Loucy (cell line): ENCODE data around the gene POLA1.

ENCODE experiments used
- H2AFZ ChIP-seq: fragments of 200-600 bp; sonication (generic); 2 replicates; pipeline ENCODE4 v1.6.0; 2016; ENCODE audit warnings: antibody characterized with exemption, mild to moderate bottlenecking, low read length, moderate library complexity
- H3F3A ChIP-seq: fragments of 200-600 bp; 2 replicates; pipeline ENCODE4 v1.6.0; 2016; ENCODE audit warnings: antibody characterized with exemption, low read depth, mild to moderate bottlenecking
- H3K27me3 ChIP-seq: fragments of 200-600 bp; sonication (generic); 2 replicates; pipeline ENCODE4 v1.6.1; 2014; ENCODE audit warnings: low read length, mild to moderate bottlenecking; ENCODE audit not compliant: insufficient read depth, poor library complexity, severe bottlenecking
- H3K36me3 ChIP-seq: fragments of 200-600 bp; sonication (generic); 2 replicates; pipeline ENCODE4 v1.6.1; 2016; ENCODE audit warnings: low read length; ENCODE audit not compliant: insufficient read depth
- H3K4me1 ChIP-seq: fragments of 200-600 bp; sonication (generic); 2 replicates; pipeline ENCODE4 v1.5.1; 2014; ENCODE audit warnings: low read length, mild to moderate bottlenecking; ENCODE audit not compliant: insufficient read depth, poor library complexity, severe bottlenecking
- H3K4me2 ChIP-seq: fragments of 200-600 bp; sonication (generic); 2 replicates; pipeline ENCODE4 v1.6.0; 2014; ENCODE audit warnings: antibody characterized with exemption, low read length, low read depth, mild to moderate bottlenecking; ENCODE audit not compliant: poor library complexity, severe bottlenecking
- H3K4me3 ChIP-seq: fragments of 200-600 bp; sonication (generic); 2 replicates; pipeline ENCODE4 v1.5.1; 2014; ENCODE audit warnings: low read length, mild to moderate bottlenecking, mixed read lengths; ENCODE audit not compliant: poor library complexity, severe bottlenecking
- H3K79me2 ChIP-seq: fragments of 200-600 bp; sonication (generic); 2 replicates; pipeline ENCODE4 v1.6.1; 2014; ENCODE audit warnings: low read length; ENCODE audit not compliant: insufficient read depth
- H3K9ac ChIP-seq: fragments of 200-600 bp; sonication (generic); 2 replicates; pipeline ENCODE4 v1.6.0; 2014; ENCODE audit warnings: mild to moderate bottlenecking, low read depth, low read length, moderate library complexity; ENCODE audit not compliant: poor library complexity, severe bottlenecking
- H3K9me2 ChIP-seq: fragments of 200-600 bp; sonication (generic); replicated peaks from 2 replicates; pipeline ENCODE4 v1.6.1; 2016; ENCODE audit warnings: low read depth, low read length, mixed read lengths
- H3K9me3 ChIP-seq: fragments of 200-600 bp; sonication (generic); 2 replicates; pipeline ENCODE4 v1.6.1; 2014; ENCODE audit warnings: mild to moderate bottlenecking, antibody characterized with exemption, low read length, low read depth; ENCODE audit not compliant: insufficient read depth
- H4K20me1 ChIP-seq: fragments of 200-600 bp; sonication (generic); 2 replicates; pipeline ENCODE4 v1.6.0; 2014; ENCODE audit warnings: antibody characterized with exemption, low read length, mild to moderate bottlenecking; ENCODE audit not compliant: insufficient read depth, poor library complexity, severe bottlenecking
- CTCF ChIP-seq: fragments of 200-600 bp; sonication (generic); conservative IDR thresholded peaks from 2 replicates; pipeline ENCODE4 v1.5.1; 2014; ENCODE audit warnings: mild to moderate bottlenecking, antibody characterized with exemption, low read length
- EZH2phosphoT487 ChIP-seq: fragments of 200-600 bp; IDR thresholded peaks from 2 replicates; pipeline ENCODE4 v1.6.1; 2018; ENCODE audit warnings: antibody characterized with exemption, mild to moderate bottlenecking, moderate library complexity, borderline replicate concordance

POLA1 gene

GRCh38 chrX:24720036-24720435 lies 26.3 kb downstream of the POLA1 start:
- no peaks in the 10 kb centered on the region for H3K4me1 ChIP-seq
- H4K20me1 ChIP-seq, result no peaks in the 10 kb centered on the region
- H3K9ac ChIP-seq, result no peak overlapping the region
- H3K4me2 ChIP-seq, result no peak overlapping the region
- H3K9me3 ChIP-seq, result no peaks in the 10 kb centered on the region
- no peak overlapping the region for H3K4me3 ChIP-seq
- no peaks in the 10 kb centered on the region for H3F3A ChIP-seq
- H3K79me2 ChIP-seq, result no peaks in the 10 kb centered on the region
- H3K27me3 ChIP-seq, result no peaks in the 10 kb centered on the region
- TF ChIP-seq EZH2phosphoT487 (no peak), CTCF (no peak)
- peaks cover 68% of the 10 kb centered on the region; the same call in 1 of the 2 replicates for H3K36me3 ChIP-seq
- H3K9me2 ChIP-seq, result no peaks in the 10 kb centered on the region
- no peak overlapping the region for H2AFZ ChIP-seq

GRCh38 chrX:24728530-24728929 lies 34.8 kb downstream of the POLA1 start:
- Histone ChIP-seq H3K4me3 (no peak overlapping the region), H3K4me2 (no peak overlapping the region), H2AFZ (no peak overlapping the region), H4K20me1 (no peaks in the 10 kb centered on the region), H3K9ac (no peak overlapping the region), H3F3A (no peaks in the 10 kb centered on the region), H3K36me3 (peaks cover 56% of the 10 kb centered on the region; the same call in 1 of the 2 replicates), H3K9me3 (no peaks in the 10 kb centered on the region), H3K27me3 (no peaks in the 10 kb centered on the region), H3K4me1 (no peaks in the 10 kb centered on the region), H3K9me2 (no peaks in the 10 kb centered on the region), H3K79me2 (no peaks in the 10 kb centered on the region)
- no peak for TF ChIP-seq CTCF
- TF ChIP-seq EZH2phosphoT487, result no peak

- Histone ChIP-seq H3K36me3 (peaks cover 29% of the 10 kb centered on the region; the same call in 1 of the 2 replicates), H4K20me1 (no peaks in the 10 kb centered on the region), H3K4me3 (no peak overlapping the region), H3K9me3 (no peaks in the 10 kb centered on the region), H3K9ac (no peak overlapping the region), H3K4me1 (no peaks in the 10 kb centered on the region), H3K9me2 (no peaks in the 10 kb centered on the region), H3K79me2 (no peaks in the 10 kb centered on the region), H3K27me3 (no peaks in the 10 kb centered on the region), H3K4me2 (no peak overlapping the region), H3F3A (no peaks in the 10 kb centered on the region), H2AFZ (no peak overlapping the region)
- TF ChIP-seq CTCF, result no peak
- TF ChIP-seq EZH2phosphoT487, result no peak
These were observed 39.2 kb downstream of the POLA1 start for GRCh38 chrX:24732766-24733500.
